ENCODE results near the gene POLR2I.
"Not testable (repeated sequence)": the region's sequence is repeated elsewhere in the genome, so short reads cannot be mapped to it uniquely, and the experiment has no call there.

The POLR2I gene

GRCh38 chr19:36131221-36131620 is 16.5 kb upstream of the POLR2I start:
- DNase-seq: not testable (repeated sequence)

GRCh38 chr19:36128392-36128736 is 13.7 kb upstream of the POLR2I start:
- no peak for DNase-seq

- DNase-seq: no peak
Measured at GRCh38 chr19:36125557-36125956, 10.9 kb upstream of the POLR2I start.

- DNase-seq: no peak
Measured at GRCh38 chr19:36121486-36122124, 6.9 kb upstream of the POLR2I start.

GRCh38 chr19:36120984-36121358 is 6.3 kb upstream of the POLR2I start:
- no peak for DNase-seq

- DNase-seq: no peak
Measured at GRCh38 chr19:36120092-36120983, 5.7 kb upstream of the POLR2I start.

GRCh38 chr19:36116344-36116637 is 1.6 kb upstream of the POLR2I start:
- DNase-seq: no peak

GRCh38 chr19:36115453-36116343 is 1.0 kb upstream of the POLR2I start, which contains the start of gene TBCB:
Gene TBCB, plus strand, starts transcription at chr19:36115468. Its CDS starts 93 bp downstream, at chr19:36115561.
- no peak for DNase-seq

GRCh38 chr19:36113894-36114720 is 568 bp downstream of the POLR2I start:
- peak; percentile 48 for DNase-seq

- DNase-seq: no peak
Measured at GRCh38 chr19:36113425-36113824, 1.2 kb downstream of the POLR2I start.

- no peak for DNase-seq
Measured at GRCh38 chr19:36112678-36113077, 2.0 kb downstream of the POLR2I start.

- DNase-seq: no peak
Measured at GRCh38 chr19:36111200-36111539, 3.5 kb downstream of the POLR2I start.

GRCh38 chr19:36110487-36111199 is 4.0 kb downstream of the POLR2I start, which contains the start of gene OVOL3:
Gene OVOL3, plus strand, starts transcription at chr19:36111143. Its CDS starts 60 bp downstream, at chr19:36111203.
- DNase-seq: no peak

GRCh38 chr19:36108684-36109083 is 6.0 kb downstream of the POLR2I start:
- no peak for DNase-seq

GRCh38 chr19:36106991-36107390 is 7.7 kb downstream of the POLR2I start:
- no peak for DNase-seq

- DNase-seq: no peak
Measured at GRCh38 chr19:36106441-36106840, 8.2 kb downstream of the POLR2I start.

- no peak for DNase-seq
Measured at GRCh38 chr19:36103842-36104552, 10.7 kb downstream of the POLR2I start.

GRCh38 chr19:36103040-36103626 is 11.5 kb downstream of the POLR2I start:
- no peak for DNase-seq

GRCh38 chr19:36101550-36102327 is 12.9 kb downstream of the POLR2I start:
- no peak for DNase-seq

- DNase-seq: no peak
Measured at GRCh38 chr19:36100476-36100875, 14.2 kb downstream of the POLR2I start.
